ENCODE results near the gene NAP1L4. TPM values are rescaled to one million over a fixed set of nuclear protein-coding genes. Genes with fewer than 3 reads are reported as not detected.
"Not testable (repeated sequence)": the region's sequence is repeated elsewhere in the genome, so short reads cannot be mapped to it uniquely, and the experiment has no call there.

Gene NAP1L4
- total RNA-seq, 4 donors from 2014 or later: 90.0 to 148 (median 125) TPM

DNA sequence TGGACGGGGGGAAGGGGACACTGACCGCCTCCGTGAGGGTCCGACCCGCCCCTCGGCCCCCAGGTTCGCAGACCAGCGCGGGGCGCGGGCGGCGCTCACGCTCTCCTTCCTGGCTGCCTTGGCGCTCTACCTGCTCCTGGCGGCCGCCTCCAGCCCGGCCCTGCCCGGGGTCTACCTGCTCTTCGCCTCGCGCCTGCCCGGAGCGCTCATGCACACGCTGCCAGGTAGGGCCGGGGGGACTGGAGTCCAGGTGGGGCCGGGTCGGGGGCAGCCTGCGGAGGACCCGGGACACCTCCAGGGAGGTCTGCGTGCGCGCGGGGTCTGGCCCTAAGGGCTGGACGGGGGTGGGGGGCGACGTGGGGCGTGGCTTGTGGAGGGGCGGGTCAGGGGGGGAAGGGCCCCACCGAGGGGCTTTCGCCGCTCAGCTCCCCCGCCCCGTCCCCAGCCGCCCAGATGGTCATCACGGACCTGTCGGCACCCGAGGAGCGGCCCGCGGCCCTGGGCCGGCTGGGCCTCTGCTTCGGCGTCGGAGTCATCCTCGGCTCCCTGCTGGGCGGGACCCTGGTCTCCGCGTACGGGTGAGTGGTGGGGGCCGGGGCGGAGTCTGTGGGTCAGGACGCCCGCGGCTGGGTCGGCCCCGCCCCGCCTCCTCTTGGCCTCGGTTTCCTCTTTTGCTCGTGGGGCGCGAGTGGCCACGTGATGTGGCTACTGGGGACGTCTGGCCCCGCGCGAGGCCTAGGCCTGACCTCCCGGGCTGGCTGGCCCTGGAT, 82.8 kb downstream of the NAP1L4 start:
- peak overlapping the region; percentile 3 to 43 (median 34) for H3K4me3 ChIP-seq
- 32% methylated on average over 21 of the region's 78 CpGs for WGBS
- no peak for DNase-seq (ENCODE audit: extremely low spot score)
- H3K4me1 ChIP-seq: peaks cover 11 to 14% (median 12%) of the 10 kb centered on the region in 4 donors
- no peak overlapping the region for H3K27ac ChIP-seq (replicated peaks in 1 of 4)
- peaks cover 0 to 5% (median 0%) of the 10 kb centered on the region in 4 donors for H3K9me3 ChIP-seq
- intact Hi-C loops (cut with DNase I): no loop called here
- H3K27me3 ChIP-seq: peaks cover 0 to 32% (median 7%) of the 10 kb centered on the region in 4 donors
- no peaks in the 10 kb centered on the region for H3K36me3 ChIP-seq
- TF ChIP-seq POLR2AphosphoS5 (IDR thresholded peaks at IDR 0.05) (no peak), CTCF (IDR thresholded peaks at IDR 0.05) (no peak), POLR2A (IDR thresholded peaks at IDR 0.05; ENCODE audit: low read depth) (no peak), EP300 (IDR thresholded peaks at IDR 0.05) (no peak)

- no peak for DNase-seq (ENCODE audit: extremely low spot score)
- WGBS: 93% methylated on average over 3 of the region's 14 CpGs
- peaks cover 0 to 5% (median 0%) of the 10 kb centered on the region in 4 donors for H3K9me3 ChIP-seq
- no peak overlapping the region for H3K27ac ChIP-seq (replicated peaks in 1 of 4)
- peaks cover 6 to 24% (median 18%) of the 10 kb centered on the region in 4 donors for H3K4me1 ChIP-seq
- intact Hi-C loops (cut with DNase I): no loop called here
- TF ChIP-seq POLR2AphosphoS5 (IDR thresholded peaks at IDR 0.05) (no peak), EP300 (IDR thresholded peaks at IDR 0.05) (no peak), CTCF (IDR thresholded peaks at IDR 0.05) (no peak), POLR2A (IDR thresholded peaks at IDR 0.05; ENCODE audit: low read depth) (no peak)
- no peaks in the 10 kb centered on the region for H3K36me3 ChIP-seq
- peaks cover 0 to 32% (median 7%) of the 10 kb centered on the region in 4 donors for H3K27me3 ChIP-seq
- no peak overlapping the region for H3K4me3 ChIP-seq
Measured at GRCh38 chr11:2908130-2908529, 84.0 kb downstream of the NAP1L4 start.

DNA sequence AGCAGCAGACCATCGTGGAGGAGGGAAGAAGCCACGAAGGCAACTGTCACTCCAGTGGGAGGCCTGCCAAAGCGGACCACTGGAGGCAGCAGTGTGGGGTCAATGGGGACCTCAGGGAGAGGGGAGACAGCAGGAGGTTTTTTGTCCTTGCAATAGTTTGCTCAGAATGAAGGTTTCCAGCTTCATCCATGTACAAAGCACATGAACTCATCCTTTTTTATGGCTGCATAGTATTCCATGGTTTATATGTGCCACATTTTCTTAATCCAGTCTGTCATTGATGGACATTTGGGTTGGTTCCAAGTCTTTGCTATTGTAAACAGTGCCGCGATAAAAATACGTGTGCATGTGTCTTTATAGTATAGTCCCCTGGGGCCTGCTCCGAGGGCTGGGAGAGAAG, 86.8 kb downstream of the NAP1L4 start:
- H3K36me3 ChIP-seq; DNase-seq (ENCODE audit: extremely low spot score); H3K4me3 ChIP-seq; H3K27ac ChIP-seq (replicated peaks in 1 of 4); intact Hi-C loops (cut with DNase I); H3K9me3 ChIP-seq: not testable (repeated sequence)
- Histone ChIP-seq H3K27me3 (peaks cover 0 to 32% (median 7%) of the 10 kb centered on the region in 4 donors), H3K4me1 (peaks cover 19 to 47% (median 38%) of the 10 kb centered on the region in 4 donors)
- 85% methylated on average over 7 of the region's 7 CpGs for WGBS

GRCh38 chr11:2904153-2905052, 87.7 kb downstream of the NAP1L4 start:
- TF ChIP-seq EP300 (IDR thresholded peaks at IDR 0.05): no peak
- no peak for TF ChIP-seq CTCF (IDR thresholded peaks at IDR 0.05)
- no peak for TF ChIP-seq POLR2AphosphoS5 (IDR thresholded peaks at IDR 0.05)
- no peak for TF ChIP-seq POLR2A (IDR thresholded peaks at IDR 0.05; ENCODE audit: low read depth)
- Histone ChIP-seq H3K27ac (replicated peaks in 1 of 4) (no peak overlapping the region), H3K36me3 (no peaks in the 10 kb centered on the region), H3K4me1 (peaks cover 21 to 49% (median 41%) of the 10 kb centered on the region in 4 donors), H3K4me3 (no peak overlapping the region), H3K27me3 (peaks cover 0 to 28% (median 7%) of the 10 kb centered on the region in 4 donors), H3K9me3 (peaks cover 0 to 5% (median 0%) of the 10 kb centered on the region in 4 donors)
- intact Hi-C loops (cut with DNase I): no loop called here
- no peak for DNase-seq (ENCODE audit: extremely low spot score)
- WGBS: 78% methylated on average over 8 of the region's 21 CpGs

DNA sequence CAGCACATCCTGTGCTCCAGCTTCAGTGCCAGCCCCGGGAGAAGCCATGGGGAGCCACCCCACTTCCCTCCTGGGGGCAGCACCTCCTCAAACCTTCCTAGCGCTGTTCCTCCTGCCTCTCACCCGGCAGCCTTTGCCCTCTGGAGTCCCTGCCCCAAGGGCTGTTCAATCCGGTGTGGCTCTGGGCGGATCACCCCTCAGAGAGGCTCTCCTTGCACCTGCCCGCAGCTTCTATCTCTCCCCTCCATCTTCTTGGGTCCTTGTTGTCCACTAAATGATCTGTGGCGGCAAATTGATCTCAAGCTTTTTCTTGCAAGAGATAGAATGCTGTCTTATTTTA, 88.5 kb downstream of the NAP1L4 start:
- peaks cover 0 to 5% (median 0%) of the 10 kb centered on the region in 4 donors for H3K9me3 ChIP-seq
- H3K27ac ChIP-seq (replicated peaks in 1 of 4): no peak overlapping the region
- no peaks in the 10 kb centered on the region for H3K36me3 ChIP-seq
- intact Hi-C loops (cut with DNase I): no loop called here
- H3K27me3 ChIP-seq: peaks cover 0 to 20% (median 1%) of the 10 kb centered on the region in 4 donors
- 90% methylated on average over 6 of the region's 7 CpGs for WGBS
- no peak overlapping the region for H3K4me3 ChIP-seq
- peaks cover 22 to 49% (median 41%) of the 10 kb centered on the region in 4 donors for H3K4me1 ChIP-seq
- DNase-seq (ENCODE audit: extremely low spot score): no peak
- no peak for TF ChIP-seq POLR2AphosphoS5 (IDR thresholded peaks at IDR 0.05)
- no peak for TF ChIP-seq POLR2A (IDR thresholded peaks at IDR 0.05; ENCODE audit: low read depth)
- no peak for TF ChIP-seq EP300 (IDR thresholded peaks at IDR 0.05)
- no peak for TF ChIP-seq CTCF (IDR thresholded peaks at IDR 0.05)
